Mucosa of descending colon (tissue), 3 donors: Measurements from ENCODE around the gene CFAP45. TPM values are rescaled to one million over a fixed set of nuclear protein-coding genes. Genes with fewer than 3 reads are reported as not detected.

Experiments
- ATAC-seq: fragments of 200-7000 bp; cut with Tn5 transposase; one replicate; pipeline ENCODE4 v1.9.1; 2020; ENCODE audit warnings: mild to moderate bottlenecking, moderate library complexity
- DNase-seq, 3 donors: peaks; one replicate each; pipeline ENCODE4 v3.0.0-alpha.2; 2020
- H3K36me3 ChIP-seq: fragments of 200-600 bp; one replicate; pipeline ENCODE4 v1.8.0; 2021; ENCODE audit warnings: low read depth, mild to moderate bottlenecking
- H3K4me1 ChIP-seq: fragments of 200-600 bp; one replicate; pipeline ENCODE4 v1.8.0; 2021; ENCODE audit warnings: low read depth, mild to moderate bottlenecking
- H3K4me3 ChIP-seq: fragments of 200-600 bp; one replicate; pipeline ENCODE4 v1.8.0; 2021; ENCODE audit warnings: mild to moderate bottlenecking
- H3K9me3 ChIP-seq: fragments of 200-600 bp; one replicate; pipeline ENCODE4 v1.8.0; 2021; ENCODE audit warnings: mild to moderate bottlenecking
- intact Hi-C, 2 donors: fragments of 100-400 bp; cut with DNase I in 1 of 2; cut with micrococcal nuclease in 1 of 2; formaldehyde crosslinking; loops; one replicate each; pipeline versions ENCODE4 v1.11.0 to v1.11.1; 2022; cut with DNase I, micrococcal nuclease
- total RNA-seq, 3 donors: library from RNA; stranded (reverse); fragmentation: NEBNext Ultra II Directional in 2 of 3; extraction: Animal tissue kit (Norgen Biotek cat#: 25700) in 2 of 3; gene quantifications; one replicate each; pipeline versions ENCODE4 v1.2.1 to v1.2.4, GENCODE V29; 2021 to 2023
- TF ChIP-seq, protein P1 (sequence below): fragments of 200-600 bp; IDR thresholded peaks from one replicate; pipeline ENCODE4 v1.8.0; 2022; ENCODE audit warnings: antibody characterized with exemption, mild to moderate bottlenecking
- donor health status: DM: no; HTN: no; CAD: no; lungs with moderate emphysema.
- donor health status: DM: no; HTN: no; CAD: no.
- donor health status: DM: no; HTN: yes; CAD: no.

CFAP45 gene
- total RNA-seq, 3 donors from 2014 or later = 0.36 to 0.57 TPM; not detected in 1

DNA sequence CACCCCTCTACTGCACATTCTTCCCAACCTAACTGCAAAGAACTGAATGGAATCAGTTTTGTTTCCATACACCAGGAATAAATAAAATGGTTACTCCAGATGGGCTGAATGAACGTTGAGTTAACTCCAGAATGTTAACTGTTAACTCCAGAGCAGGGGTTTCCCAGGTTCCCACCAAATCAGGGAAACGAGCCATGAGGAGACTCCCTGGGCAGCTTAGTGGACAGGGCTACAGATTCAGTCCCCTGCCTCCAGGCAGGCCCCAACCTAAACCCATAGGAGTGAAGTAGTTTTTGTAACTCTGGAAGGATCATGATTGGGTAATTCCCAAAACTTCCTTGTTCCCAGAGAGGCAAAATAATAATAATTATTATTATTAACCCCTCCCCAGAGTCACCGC lies 51.6 kb downstream of the CFAP45 start:
- intact Hi-C loops = no loop called here
- H3K36me3 ChIP-seq = no peaks in the 10 kb centered on the region

DNA sequence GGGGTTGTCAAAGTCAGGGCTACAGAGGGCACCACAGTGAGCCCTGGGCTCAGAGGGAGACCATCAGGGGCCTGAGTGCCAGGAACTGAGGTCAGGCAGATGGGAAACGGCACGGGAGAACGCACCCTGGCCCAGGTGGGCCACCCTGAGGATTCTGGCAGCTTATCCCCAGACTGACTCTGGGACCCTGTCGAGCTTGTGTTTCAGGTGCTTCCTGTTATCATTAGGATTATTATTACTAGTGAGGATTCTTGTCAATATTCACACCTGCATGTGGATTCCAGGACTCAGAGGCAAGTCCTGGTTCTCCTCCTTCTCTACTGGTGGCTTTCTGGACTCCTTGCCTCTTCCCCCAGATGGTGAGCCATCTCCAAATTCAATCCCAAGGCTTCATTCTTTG lies 52.7 kb downstream of the CFAP45 start:
- H3K9me3 ChIP-seq = no peaks in the 10 kb centered on the region
- TF ChIP-seq, protein P1, sequence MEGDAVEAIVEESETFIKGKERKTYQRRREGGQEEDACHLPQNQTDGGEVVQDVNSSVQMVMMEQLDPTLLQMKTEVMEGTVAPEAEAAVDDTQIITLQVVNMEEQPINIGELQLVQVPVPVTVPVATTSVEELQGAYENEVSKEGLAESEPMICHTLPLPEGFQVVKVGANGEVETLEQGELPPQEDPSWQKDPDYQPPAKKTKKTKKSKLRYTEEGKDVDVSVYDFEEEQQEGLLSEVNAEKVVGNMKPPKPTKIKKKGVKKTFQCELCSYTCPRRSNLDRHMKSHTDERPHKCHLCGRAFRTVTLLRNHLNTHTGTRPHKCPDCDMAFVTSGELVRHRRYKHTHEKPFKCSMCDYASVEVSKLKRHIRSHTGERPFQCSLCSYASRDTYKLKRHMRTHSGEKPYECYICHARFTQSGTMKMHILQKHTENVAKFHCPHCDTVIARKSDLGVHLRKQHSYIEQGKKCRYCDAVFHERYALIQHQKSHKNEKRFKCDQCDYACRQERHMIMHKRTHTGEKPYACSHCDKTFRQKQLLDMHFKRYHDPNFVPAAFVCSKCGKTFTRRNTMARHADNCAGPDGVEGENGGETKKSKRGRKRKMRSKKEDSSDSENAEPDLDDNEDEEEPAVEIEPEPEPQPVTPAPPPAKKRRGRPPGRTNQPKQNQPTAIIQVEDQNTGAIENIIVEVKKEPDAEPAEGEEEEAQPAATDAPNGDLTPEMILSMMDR = no peak
- intact Hi-C loops = no loop called here
- no peak for ATAC-seq
- no peak overlapping the region for H3K4me3 ChIP-seq
- no peak for DNase-seq
- no peaks in the 10 kb centered on the region for H3K36me3 ChIP-seq
- peaks cover 4% of the 10 kb centered on the region for H3K4me1 ChIP-seq

More for the DNA sequence above, 51.6 kb downstream of the CFAP45 start:
- TF ChIP-seq, protein P1 = no peak
- no peak overlapping the region for H3K4me3 ChIP-seq
- ATAC-seq = no peak
- no peak for DNase-seq
- peaks cover 6% of the 10 kb centered on the region for H3K4me1 ChIP-seq
- no peaks in the 10 kb centered on the region for H3K9me3 ChIP-seq

DNA sequence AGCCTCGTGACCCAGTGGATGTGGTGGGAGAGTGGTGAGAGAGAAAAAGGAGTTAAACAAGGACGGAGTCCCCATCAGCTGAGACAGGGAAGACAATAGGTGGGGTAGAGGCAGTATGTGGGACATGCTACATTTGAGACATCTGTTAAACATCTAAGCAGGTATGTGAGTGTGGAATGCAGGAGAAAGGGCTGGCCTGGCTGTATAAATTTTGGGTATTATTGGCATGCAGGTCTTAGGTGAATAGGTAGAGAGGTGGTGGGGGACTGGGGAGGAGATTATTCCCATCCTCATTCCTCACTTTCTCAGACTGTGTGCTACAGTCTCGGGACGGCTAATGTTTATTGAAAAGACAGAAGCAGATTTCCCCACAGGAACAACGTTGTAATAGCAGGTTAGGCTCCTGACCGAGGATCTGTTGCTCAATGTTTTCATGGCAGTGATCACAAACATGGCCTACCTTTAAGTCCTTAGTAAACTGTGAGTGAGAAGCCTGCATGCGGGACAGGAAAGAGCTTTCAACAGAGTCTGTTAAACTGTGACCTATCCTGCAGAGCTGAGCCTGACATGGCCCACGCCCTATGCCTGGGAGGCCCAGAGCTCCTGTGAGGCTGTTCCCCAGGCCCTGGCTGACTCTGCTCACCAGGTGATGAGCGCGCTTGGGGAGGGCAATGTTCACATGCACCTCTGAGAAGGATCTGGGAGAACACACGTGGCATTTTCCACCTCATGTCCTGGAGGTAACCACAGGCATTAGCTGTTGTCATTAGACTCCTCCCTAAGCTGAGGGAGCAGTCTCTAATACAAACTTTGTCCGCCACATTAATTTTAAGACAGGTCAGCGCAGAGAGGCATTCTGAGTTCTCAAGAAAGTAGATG lies 54.0 kb downstream of the CFAP45 start:
- Histone ChIP-seq H3K4me1 (peaks cover 4% of the 10 kb centered on the region), H3K9me3 (no peaks in the 10 kb centered on the region), H3K4me3 (no peak overlapping the region), H3K36me3 (no peaks in the 10 kb centered on the region)
- intact Hi-C loops = no loop called here
- TF ChIP-seq, protein P1 = no peak
- DNase-seq = peak in 2 of 3 donors; percentile 43 to 55
- peak; percentile 82 for ATAC-seq

DNA sequence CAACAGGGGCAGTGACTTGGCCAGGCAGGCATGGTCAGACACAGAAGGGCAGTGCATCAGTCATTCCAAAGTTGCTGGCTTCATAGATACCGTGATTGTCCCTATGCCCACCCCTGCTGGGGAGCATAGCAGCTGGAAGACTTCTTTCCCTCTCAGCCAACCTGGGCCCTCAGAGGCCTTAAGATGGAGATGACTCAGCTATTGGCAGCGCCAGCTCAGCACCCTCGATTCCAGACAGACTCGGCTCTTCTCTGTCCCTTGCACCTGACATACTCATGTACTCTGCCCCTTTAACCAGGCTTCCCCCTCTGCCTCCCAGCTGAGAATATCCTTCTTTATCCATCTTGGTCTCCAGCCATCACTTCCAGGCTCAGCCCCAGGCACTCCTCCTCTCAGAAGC lies 56.5 kb downstream of the CFAP45 start:
- Histone ChIP-seq H3K36me3 (no peaks in the 10 kb centered on the region), H3K4me1 (no peaks in the 10 kb centered on the region), H3K9me3 (no peaks in the 10 kb centered on the region), H3K4me3 (no peak overlapping the region)
- TF ChIP-seq, protein P1 = no peak
- ATAC-seq (no peak), DNase-seq (no peak)
- intact Hi-C loops = no loop called here

DNA sequence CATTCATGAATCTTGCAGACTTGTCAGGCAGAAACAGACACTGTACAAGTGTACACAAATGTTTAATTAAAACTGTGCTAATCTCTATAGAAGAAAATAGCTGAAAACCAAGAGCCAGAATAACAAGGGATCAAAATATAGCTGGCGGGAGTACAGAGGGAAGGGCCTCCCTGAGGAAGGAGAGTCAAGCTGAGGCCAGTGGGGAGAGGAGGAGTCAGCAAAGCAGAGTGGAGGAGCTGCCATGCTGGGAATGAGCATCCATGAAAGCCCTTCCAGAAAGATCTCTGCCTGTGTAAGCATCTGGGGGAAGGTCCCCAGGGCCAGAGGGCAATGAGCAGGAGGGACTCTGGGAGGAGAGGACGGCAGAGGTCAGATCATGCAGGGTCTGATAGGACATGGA lies 58.2 kb downstream of the CFAP45 start:
- TF ChIP-seq, protein P1 = no peak
- no peaks in the 10 kb centered on the region for H3K36me3 ChIP-seq
- H3K9me3 ChIP-seq = no peaks in the 10 kb centered on the region
- intact Hi-C loops = no loop called here
- no peak for ATAC-seq
- H3K4me3 ChIP-seq = no peak overlapping the region
- DNase-seq = no peak
- no peaks in the 10 kb centered on the region for H3K4me1 ChIP-seq
